HG03280 (cell line): Measurements from ENCODE around the gene NALCN.

ENCODE experiments used
- ATAC-seq: cut with Tn5 transposase; IDR thresholded peaks from one replicate; pipeline ENCODE4 v1.9.1; 2021; ENCODE audit warnings: mild to moderate bottlenecking, moderate library complexity; ENCODE audit not compliant: unreplicated experiment

The NALCN gene

DNA sequence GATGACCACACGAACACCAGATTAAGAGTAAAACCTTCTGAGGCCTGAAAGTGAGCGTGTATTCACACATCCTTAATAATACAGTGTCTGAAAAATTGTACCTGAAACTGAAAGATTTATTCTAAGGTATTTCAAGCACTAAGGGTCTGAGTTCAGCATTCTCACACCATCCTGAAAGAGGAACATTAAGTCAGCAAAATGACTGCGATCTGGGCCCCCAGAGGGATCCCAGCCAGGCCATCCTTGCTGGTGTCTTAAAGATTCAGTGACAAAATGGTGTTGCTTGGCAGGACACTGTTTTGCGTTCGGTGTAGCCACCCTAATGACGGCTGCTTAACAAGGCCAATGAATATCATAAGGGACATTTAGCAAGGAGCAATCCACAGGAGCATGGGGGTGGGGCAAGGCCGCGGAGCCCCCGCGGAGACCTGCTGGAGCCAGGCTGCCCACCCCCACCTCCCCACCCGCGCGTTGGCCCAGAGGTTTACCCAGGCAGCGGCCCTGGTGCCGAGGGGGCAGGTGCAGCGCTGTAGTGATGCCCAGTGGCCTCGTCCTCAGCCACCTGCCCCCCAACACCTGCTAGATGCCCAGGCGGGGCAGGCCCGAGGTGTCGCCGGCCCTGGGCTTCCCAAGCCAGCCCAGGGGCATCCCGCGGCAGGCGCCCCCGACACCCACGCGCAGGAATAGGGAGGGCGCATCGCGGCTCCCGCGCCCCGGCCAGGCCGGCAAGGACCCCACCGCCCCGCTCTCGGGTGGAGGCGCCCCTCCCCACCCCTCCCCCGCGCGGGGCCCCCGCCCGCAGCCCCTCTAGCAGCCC is 742 bp downstream of the NALCN start:
- no peak for ATAC-seq

DNA sequence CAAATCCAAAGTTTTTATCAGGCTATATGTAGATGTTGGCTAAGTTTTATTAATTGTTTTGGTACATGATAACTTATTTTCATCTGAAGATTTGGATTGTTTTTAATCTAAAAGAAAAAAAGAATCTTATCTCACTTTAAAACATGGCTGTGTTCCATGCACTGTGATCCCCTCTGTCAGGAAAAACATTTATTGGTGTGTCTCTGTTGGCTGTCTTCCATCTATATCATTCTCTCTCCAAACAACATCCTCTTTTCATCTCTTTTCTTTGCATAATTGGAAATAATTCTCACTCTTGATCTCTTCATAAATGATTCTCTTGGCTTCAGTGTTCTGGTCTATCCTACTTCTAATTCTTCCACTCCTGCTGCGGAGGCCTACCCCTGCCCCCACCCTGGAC is 4.2 kb downstream of the NALCN start:
- ATAC-seq, result no peak

DNA sequence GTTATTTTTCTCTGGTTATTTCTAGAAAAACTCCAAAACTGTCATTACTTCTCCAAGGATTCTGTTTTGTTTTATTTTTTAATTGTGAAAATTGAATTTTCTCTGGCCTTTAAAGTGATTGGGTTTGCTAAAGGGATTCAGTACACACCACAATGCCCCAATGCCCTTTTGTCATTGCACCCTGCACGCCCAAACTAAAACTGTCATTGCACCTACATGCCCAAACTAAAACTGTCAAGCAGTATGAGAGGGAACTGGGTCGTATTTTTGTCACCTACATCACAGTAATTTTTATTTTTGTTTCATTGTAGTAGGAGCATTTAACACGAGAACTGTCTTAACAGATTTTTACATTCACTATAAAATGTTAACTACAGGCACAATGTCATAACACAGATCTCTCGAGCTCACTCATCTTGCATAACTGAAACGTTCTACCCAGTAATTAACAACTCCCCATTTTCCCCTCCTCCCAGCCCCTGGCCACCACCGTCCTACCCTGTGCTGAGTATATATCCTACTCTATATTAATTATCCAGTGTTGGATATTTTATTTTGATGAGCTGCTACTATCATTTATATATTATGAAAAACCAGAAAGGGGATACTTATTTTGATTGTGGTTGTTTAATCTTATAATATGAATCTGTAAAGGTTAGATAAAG is 7.2 kb downstream of the NALCN start:
- ATAC-seq, result no peak

DNA sequence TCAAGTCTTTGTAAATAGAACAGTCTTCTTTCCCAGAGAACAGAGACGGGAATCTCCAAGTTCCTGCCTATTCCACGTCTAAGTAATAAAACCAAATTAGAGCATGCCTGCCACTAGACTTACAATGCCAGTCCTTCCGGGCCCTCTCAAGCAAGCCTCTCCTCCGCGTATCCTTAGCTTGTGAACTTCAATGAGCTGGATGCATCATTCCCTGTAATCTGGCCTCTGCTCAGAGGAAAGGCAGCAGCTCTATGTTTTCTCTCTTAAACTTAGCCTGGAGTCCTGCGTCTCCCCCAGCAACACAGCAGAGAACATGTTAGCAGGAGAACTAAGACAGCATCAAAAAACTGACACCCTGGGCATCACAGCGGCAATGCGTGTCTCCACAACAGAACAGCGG is 8.2 kb downstream of the NALCN start:
- no peak for ATAC-seq

GRCh38 chr13:101406791-101407190 is 9.5 kb downstream of the NALCN start:
- no peak for ATAC-seq

- no peak for ATAC-seq
These were observed 15.1 kb downstream of the NALCN start for GRCh38 chr13:101401196-101401595.

DNA sequence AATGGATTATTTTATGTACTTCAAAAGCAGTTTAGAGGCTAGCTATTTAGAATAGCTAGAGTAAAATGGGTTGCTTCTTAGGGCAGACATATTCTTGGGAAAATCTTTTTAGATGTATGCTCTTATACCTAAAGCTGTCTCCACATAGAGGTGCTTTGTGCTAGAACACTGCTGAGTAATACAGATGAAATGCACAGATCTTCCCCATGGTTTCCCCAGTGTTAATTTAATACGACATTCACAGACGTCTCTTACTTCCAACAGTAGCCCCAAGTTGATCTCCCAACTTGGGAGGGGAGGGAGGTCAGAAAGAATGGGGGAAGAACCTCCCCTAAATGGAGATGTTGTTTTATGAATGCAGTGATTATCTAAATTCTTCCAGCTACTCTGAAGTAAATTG is 16.9 kb downstream of the NALCN start:
- no peak for ATAC-seq

DNA sequence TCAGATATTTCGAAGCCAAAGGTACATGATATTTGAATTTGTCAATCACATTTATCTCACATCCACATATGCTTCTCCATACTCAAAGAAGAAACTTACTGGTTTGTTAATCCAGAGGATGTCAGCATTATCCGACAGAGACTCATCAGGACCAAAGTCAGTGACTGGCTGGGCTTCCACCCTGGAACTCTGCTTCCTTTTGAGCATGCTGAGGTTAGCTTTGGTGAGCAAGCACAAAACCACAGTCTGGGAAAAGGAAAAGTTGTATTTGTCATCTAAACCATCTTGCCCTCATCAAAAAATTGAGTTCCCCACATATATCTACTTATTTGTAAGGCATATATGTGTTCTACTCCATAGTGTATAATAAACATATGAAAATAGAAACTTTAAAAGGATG is 17.4 kb downstream of the NALCN start:
- ATAC-seq, result no peak

- ATAC-seq, result no peak
These were observed 18.1 kb downstream of the NALCN start for GRCh38 chr13:101398191-101398590.

DNA sequence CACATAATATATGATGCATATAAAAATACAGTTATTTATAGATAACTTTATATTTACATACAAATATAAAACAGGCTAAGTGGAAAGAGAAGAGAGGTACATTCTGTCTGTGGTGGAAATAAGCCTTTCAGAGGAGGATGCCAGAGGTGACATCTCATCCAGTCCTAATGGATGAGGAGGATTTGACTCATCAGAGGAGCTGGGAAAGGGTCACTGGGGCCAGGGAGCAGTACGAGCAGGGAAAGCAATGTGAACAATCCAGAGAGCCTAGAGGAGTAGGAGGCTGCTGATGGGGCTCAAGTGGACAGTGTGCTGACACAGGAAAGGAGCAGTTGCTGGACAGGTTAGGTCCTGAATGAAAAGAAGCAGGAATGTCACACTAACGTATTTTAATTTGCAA is 18.6 kb downstream of the NALCN start:
- no peak for ATAC-seq

DNA sequence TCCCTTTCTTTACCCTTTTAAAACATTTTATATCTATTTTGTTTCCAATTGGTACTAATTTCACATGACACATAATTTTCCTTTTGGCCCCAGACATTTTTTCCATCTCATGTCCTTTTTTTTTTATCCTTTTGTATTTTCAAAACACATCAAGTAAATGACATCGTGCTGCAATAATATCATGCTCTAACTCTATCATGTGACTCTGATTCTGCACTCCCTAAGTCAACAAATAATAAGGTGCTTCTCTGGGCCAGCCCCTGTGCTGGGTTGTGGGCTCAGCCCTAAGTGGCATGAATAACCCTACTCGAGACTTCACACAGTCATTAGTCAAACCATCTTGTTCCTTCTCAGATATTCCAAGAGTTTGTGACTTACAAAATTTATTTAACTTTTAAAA is 21.7 kb downstream of the NALCN start:
- ATAC-seq, result no peak

- no peak for ATAC-seq
These were observed 23.2 kb downstream of the NALCN start for GRCh38 chr13:101393140-101393539.

GRCh38 chr13:101390461-101390860 is 25.8 kb downstream of the NALCN start:
- ATAC-seq, result no peak

DNA sequence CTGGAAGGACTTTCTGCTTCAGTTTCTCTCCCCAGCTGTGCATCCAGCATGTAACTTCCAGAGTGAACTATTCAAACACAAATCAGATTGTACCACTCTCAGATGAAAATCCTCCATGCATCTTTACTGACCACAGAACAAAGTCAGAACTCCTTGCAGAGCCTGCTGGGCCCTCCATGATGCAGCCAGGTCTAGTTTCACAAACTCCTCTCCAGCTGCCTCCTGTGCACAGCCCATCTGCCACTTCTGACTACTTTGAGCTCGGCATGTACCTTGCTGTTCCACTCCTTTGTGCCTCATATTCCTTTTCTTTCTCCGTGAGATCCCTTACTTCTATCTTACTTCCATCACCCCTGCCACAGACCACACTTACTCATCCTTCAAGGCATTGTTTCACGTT is 31.4 kb downstream of the NALCN start:
- ATAC-seq, result no peak

- ATAC-seq, result no peak
These were observed 32.7 kb downstream of the NALCN start for GRCh38 chr13:101383595-101383994.

DNA sequence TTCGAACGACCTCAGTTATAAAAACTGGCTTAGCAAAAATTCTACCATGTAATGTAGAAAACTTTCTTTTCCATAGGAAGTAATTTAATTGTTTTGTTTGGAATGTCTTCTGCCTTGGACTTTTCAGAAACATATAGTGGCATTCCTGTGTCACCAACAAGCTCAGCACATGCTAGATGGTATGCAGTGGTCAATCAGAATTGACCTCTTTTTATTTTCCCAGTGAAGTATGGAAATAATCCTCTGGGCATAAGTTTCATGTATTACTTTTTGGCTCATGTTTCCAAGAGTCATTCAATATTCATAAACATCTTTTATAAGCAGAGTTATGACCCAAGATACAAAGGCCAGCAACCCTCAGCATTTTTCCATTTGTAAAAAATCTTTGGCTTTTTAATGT is 33.6 kb downstream of the NALCN start:
- no peak for ATAC-seq

DNA sequence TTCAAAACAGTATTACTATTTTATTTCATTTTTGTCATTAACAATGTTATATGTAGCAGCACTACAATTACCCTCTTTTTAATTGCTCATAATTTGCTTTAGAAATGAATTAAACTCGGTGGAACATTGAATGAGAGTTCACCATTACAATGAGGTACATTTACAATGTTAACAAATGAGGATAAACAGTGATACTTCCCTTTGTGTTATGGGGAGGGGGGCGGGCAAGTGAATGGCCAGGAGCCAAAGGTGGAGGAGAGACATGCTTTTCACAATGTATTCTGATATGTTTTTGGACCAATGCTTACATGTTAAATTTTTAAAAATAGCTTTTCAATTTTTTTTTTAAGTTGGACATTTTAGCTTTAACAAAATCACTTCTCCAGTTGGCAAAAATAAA is 34.2 kb downstream of the NALCN start:
- no peak for ATAC-seq

- ATAC-seq, result no peak
These were observed 55.8 kb downstream of the NALCN start for GRCh38 chr13:101360525-101360924.

DNA sequence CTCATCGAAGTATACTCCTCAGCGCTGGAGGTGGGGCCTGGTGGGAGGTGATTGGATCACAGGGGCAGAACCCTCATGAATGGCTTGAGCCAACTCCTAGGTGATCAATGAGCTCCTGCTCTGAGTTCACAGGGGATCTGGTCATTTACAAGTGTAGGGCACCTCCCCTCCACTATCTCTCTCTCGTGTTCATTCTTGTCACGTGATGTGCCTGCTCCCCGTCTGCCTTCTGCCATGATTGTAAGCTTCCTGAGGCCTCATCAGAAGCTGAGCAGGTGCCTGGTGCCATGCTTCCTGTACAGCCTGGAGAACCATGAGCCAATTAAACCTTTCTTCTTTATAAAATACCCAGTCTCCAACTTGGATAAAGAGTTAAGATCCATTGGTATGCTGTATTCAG is 61.4 kb downstream of the NALCN start:
- no peak for ATAC-seq

GRCh38 chr13:101346942-101347728 is 69.2 kb downstream of the NALCN start:
- no peak for ATAC-seq

- ATAC-seq, result no peak
These were observed 70.1 kb downstream of the NALCN start for GRCh38 chr13:101346161-101346560.
